DMS79 (cell line): Measurements from ENCODE around the gene ANKS1B.

Experiments
- DNase-seq: peaks from one replicate; lab custom pipeline; 2025; lab: John Stamatoyannopoulos, UW

ANKS1B gene

DNA sequence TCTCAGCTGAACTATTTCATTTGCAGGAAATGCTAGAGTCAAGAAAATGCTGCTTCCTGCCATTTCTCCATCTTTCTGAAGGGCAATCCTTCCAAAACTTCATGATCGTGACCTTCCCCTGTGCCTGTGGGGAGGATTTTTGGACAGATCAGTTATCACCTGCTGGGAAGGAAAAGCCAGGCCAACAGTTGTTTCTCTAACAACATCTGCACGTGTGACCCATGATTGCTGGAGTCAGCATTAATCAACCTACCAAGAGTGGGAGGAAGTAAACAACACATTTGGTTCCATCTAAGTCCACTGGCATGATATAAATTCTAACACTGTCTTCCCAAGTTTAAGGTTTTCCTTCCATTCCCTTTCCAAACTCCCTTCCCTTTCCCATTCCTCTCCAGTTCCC lies 1167.0 kb downstream of the ANKS1B start:
- no peak for DNase-seq

GRCh38 chr12:98816720-98817119 lies 1168.0 kb downstream of the ANKS1B start:
- no peak for DNase-seq

DNA sequence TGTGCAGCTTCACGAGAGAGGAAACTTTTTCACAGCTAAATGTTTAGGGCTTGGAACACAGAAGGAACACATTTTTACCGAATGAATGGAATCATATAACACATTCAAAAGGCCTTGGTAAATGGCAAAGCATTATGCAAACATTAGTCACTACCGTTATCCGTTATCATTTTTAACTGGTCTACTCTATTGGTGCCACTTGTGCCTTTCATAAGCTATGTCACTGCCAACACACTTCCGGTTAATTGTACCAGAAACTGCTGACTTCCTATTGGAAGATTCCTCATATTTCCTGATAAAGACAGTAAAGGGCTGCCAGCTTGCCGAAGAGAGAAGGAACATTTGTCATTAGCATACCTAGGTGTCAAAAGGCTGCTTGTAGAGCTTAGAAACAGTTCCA lies 1170.5 kb downstream of the ANKS1B start:
- DNase-seq = no peak

DNA sequence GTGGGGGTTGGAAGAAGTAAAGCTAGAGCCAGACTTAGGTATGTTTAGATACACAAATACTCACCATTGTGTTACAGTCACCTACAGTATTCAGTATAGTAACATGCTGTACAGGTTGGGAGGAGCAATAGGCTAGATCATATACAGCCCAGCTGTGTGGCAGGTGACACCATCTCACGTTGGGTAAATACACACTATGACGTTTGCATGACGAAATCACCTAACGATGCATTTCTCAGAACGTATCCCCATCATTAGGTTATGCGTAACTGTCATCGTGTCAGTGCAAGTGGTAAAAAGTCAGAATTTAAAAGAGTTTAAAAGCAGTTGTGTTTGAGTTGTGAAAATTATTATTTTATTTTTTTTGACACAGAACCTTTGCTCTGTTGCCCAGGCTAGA lies 1172.5 kb downstream of the ANKS1B start:
- DNase-seq = no peak

DNA sequence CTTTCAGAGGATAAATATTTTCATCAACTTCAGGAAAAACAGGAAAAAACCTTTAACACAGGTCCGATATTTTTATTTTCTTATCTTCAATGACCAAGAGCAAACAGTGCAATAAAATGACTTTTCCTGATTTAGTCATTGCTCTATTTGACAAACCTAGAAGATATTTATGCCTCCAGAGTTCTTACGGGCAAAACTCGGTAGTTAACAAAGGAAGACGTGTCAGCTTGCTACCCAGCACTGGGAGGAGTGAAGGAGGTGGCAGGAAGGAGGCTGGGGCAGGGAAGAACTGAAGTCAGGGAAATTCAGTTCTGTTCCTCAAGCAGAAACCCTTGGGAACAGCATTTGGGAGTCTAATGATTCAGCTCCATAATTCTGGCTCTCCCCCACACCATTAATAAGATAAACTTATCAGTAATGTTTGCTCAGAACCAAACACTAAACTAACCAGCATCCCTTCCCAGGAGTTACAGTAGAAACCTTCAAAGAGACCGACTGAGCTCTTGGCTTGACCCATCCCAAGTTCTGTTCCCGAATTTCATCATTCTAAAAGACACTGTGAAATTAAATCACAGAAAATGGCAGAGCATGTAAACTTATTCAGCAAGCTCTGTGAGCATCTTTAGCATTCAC lies 1176.4 kb downstream of the ANKS1B start:
- no peak for DNase-seq

- no peak for DNase-seq
Measured at GRCh38 chr12:98807187-98807586, 1177.5 kb downstream of the ANKS1B start.

- DNase-seq = no peak
Measured at GRCh38 chr12:98803468-98804209, 1181.1 kb downstream of the ANKS1B start.

DNA sequence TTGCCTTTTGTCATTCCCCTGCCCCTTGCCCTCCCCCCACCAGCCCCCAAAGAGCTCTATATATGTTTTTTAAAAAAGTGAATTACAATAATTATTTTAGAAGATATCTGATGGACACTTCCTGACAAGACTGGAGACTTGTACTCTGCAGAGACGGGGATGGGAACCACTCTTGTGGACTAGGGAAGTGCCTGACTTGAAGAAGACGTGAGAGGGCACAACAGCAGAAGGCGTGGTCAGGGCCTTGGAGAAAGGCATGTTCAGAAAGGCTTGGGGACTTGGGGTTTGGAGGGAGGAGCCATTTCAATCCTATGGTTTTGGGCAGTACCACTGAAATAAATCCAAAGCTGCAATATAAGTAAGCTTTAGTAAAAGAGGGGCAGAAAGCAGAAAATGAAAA lies 1184.9 kb downstream of the ANKS1B start:
- no peak for DNase-seq

DNA sequence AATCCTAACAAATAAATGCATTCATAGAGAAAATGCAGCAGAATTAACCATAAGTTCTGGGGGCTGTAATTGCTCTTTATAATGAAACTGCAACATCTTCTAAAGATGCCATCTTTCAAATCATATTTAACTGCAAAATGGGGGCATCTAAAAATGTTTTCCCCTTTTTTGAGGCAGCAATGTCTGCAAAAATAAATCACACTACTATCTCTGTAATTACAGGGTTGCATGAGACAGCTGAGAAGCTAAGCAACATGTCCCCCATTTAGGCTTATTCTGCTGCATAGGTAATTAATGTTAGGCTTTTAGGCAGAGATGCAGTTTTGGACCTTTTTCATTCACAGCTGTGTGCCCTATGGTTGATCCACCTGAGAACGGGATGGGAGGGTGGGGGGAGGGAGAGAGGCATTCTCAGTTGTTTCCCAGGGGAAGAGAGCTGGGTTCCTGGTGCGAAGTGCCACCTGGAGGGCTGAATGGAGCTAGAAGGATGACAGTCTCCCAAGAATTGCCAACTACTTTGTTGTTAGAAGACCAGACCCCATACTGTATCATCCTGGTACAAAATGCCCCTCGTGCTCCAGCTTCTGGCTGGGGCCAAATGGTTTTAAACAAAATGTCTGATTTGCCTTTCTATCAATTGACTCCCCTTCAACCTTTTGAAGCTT lies 1185.5 kb downstream of the ANKS1B start:
- no peak for DNase-seq

GRCh38 chr12:98797200-98797599 lies 1187.5 kb downstream of the ANKS1B start:
- no peak for DNase-seq

GRCh38 chr12:98796745-98797144 lies 1188.0 kb downstream of the ANKS1B start:
- no peak for DNase-seq

- DNase-seq = no peak
Measured at GRCh38 chr12:98793121-98793520, 1191.6 kb downstream of the ANKS1B start.

DNA sequence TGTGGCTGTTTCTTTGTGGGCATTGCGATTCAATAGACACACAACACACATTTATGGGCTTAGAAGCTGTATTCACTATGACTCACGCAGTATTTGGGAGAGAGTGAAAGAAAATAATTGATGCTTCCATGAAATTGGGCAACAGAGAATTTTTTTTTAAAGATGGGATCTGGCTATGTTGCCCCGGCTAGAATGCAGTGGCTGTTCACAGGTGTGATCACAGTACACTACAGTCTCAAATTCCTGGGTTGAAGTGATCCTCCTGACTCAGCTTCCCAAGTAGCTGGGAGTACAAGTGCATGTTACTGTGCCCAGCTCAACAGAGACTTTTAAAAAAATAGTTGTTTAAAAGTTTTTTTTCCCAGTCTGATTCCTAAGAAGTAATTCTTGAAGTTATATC lies 1193.3 kb downstream of the ANKS1B start:
- DNase-seq = no peak

DNA sequence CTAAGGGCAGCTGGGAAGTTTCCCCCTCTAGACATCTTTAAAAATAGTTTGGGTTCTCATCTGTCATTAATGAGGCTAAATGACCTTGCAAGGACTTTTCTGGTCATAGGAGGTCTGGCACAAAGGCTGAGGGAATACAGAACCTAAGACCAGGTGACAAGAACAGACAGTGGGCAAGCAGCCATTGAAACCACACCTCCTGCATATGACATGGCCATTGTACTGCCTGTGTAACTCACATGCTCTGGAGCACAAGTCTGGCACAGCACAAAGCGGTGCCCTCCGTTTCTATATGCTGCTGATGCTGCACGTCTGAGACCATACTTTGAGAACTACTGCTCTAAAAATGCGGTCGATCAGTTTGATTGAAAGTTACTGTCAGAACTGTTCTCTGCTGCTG lies 1196.3 kb downstream of the ANKS1B start:
- no peak for DNase-seq

- DNase-seq = peak; percentile 81
Measured at GRCh38 chr12:98786653-98787052, 1198.1 kb downstream of the ANKS1B start.

DNA sequence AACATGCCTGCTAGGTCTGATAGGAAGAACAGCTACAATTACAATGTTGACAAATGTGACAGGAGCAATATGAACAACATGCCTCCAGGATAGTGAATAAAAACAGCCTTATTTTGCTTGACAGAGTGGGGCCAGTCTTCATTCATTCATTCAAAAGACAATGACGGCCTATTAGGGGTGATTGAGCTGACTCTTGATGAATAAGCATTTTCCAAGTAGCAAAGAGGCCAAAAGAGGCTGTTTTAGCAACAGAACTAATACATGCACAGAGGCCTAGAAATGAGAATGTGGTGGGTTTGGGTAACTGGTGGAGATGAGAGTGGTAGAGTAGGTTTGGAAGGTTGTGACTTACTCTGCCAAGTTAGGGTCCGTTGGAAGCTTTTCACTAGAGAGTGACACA lies 1201.3 kb downstream of the ANKS1B start:
- no peak for DNase-seq

- DNase-seq = no peak
Measured at GRCh38 chr12:98780261-98780660, 1204.5 kb downstream of the ANKS1B start.

DNA sequence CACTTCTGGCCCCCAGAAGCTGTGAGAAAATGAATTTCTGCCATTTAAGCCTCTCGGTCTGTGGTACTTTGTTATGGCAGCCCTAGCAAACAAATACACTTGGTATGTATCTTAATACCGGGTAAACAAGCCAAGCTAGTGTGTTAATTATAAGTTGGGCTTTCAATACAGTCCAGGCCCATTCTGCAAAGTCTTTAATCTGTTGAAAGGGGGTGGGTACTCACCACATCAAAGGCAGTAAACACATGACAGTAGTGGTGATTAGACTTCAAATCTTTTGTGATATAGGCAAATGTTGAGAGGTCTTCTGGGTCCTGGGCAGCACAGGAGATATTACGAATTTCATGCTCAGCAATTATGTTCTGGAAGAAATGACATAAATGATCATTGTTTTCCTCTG lies 1211.9 kb downstream of the ANKS1B start:
- no peak for DNase-seq

DNA sequence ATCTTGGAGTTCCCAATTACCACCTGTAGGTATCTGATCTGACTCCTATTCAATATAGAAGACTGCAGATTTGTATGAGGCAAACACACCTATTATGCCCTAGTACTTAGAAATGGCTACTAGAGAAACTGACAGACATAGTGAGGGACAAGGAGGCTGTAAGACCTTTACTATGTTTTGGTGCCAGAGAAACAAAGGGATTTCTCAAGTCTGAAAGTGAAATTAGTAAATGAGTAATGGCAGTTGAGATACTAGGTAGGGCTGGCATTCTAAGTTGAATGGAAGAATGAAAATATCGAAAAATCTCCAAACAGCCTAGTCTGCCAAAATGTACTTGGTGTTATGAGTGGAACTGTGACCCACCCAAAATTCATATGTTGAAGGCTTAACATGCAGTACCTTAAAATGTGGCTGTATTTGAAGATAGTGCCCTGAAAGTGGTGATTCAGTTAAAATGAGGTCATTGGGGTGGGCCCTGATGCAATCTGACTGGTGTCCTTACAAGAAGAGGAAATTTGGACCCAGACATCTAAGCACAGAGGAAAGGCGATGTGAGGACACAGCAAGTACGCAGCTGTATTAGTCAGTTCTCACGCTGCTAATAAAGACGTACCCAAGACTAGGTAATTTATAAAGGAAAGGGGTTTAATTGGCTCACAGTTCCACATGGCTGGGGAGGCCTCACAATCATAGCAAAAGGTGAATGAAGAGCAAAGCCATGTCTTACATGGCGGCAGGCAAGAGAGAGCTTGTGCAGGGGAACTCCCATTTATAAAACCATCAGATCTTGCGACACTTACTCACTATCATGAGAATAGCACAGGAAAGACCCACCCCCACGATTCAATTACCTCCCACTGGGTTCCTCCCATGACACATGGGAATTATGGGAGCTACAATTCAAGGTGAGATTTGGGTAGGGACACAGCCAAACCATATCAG lies 1212.7 kb downstream of the ANKS1B start:
- DNase-seq = no peak

DNA sequence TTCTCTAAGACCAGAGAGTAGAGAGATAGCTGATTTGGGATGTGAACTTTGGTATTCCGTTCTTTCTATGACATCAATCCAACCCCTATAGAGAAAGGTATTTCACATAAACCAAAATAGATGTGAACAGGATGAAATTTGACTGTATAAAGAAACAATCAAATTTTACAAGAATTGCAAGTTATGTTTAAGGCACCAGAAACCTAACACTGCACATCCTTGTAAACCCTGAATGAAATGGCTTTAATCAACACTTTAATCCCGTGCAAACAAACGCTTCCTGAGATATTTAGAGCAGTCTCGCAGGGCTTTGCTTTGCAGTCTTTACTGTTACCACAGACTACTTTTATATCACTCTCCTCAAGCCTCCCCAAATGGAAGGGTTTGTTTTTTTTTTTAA lies 1214.5 kb downstream of the ANKS1B start:
- DNase-seq = no peak

GRCh38 chr12:98769068-98769467 lies 1215.7 kb downstream of the ANKS1B start:
- no peak for DNase-seq

DNA sequence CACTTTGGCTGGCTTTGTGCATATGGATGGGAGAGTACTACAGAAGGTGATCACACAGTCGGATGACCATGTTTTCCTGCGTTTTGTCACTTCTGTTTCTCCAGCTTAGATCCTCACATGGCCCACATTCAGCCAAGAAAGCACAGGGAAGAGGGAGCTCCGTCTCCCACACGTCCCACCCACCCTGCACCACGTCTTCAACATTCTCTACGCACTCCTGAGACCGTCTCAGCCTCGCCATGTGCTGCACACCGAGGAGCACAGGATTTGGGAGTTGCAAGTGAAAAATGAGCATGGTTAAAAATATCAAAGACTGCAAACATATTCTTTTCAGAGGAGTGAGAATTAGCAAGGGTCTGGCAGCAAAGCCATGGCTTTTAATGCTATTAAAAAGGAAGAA lies 1217.5 kb downstream of the ANKS1B start:
- DNase-seq = no peak
